MM.1S (cell line): ENCODE measurements around the gene PRPH2.

ENCODE experiments used
- DNase-seq: peaks from one replicate; pipeline ENCODE4 v3.0.0-alpha.2; 2015
- H2AFZ ChIP-seq: fragments of 300-600 bp; sonication (generic); 2 replicates; pipeline ENCODE4 v1.6.0; 2016; ENCODE audit warnings: antibody characterized with exemption, low read length
- H3F3A ChIP-seq: fragments of 300-600 bp; sonication (generic); 2 replicates; pipeline ENCODE4 v1.6.1; 2016; ENCODE audit warnings: mild to moderate bottlenecking, antibody characterized with exemption, low read length, moderate library complexity, mixed read lengths; ENCODE audit not compliant: insufficient read depth
- H3K27ac ChIP-seq: fragments of 300-600 bp; sonication (generic); 2 replicates; pipeline ENCODE4 v1.5.1; 2016; ENCODE audit warnings: mild to moderate bottlenecking, low read length
- H3K27me3 ChIP-seq: fragments of 300-600 bp; sonication (generic); replicated peaks from 2 replicates; pipeline ENCODE4 v1.6.0; 2016; ENCODE audit warnings: low read length; ENCODE audit not compliant: insufficient read depth
- H3K36me3 ChIP-seq: fragments of 300-600 bp; sonication (generic); replicated peaks from 2 replicates; pipeline ENCODE4 v1.6.1; 2016; ENCODE audit warnings: mild to moderate bottlenecking, low read length, mixed read lengths; ENCODE audit not compliant: insufficient read depth
- H3K4me1 ChIP-seq: fragments of 300-600 bp; sonication (generic); 2 replicates; pipeline ENCODE4 v1.6.1; 2016; ENCODE audit warnings: low read length, mixed read lengths
- H3K4me2 ChIP-seq: fragments of 300-600 bp; sonication (generic); 2 replicates; pipeline ENCODE4 v1.6.0; 2016; ENCODE audit warnings: low read depth, low read length
- H3K4me3 ChIP-seq: fragments of 300-600 bp; sonication (generic); 2 replicates; pipeline ENCODE4 v1.5.1; 2016; ENCODE audit warnings: low read length, mixed read lengths
- H3K79me2 ChIP-seq: fragments of 300-600 bp; sonication (generic); 2 replicates; pipeline ENCODE4 v1.6.1; 2016; ENCODE audit warnings: mixed run types, low read length, mixed read lengths
- H3K9ac ChIP-seq: fragments of 300-600 bp; sonication (generic); 2 replicates; pipeline ENCODE4 v1.6.1; 2016; ENCODE audit warnings: low read length, mixed read lengths
- H3K9me2 ChIP-seq: fragments of 300-600 bp; sonication (generic); replicated peaks from 2 replicates; pipeline ENCODE4 v1.6.1; 2016; ENCODE audit warnings: mild to moderate bottlenecking, low read length, mixed read lengths; ENCODE audit not compliant: insufficient read depth
- H3K9me3 ChIP-seq: fragments of 300-600 bp; sonication (generic); replicated peaks from 2 replicates; pipeline ENCODE4 v1.6.1; 2016; ENCODE audit warnings: mild to moderate bottlenecking, low read length, mixed read lengths; ENCODE audit not compliant: insufficient read depth
- H4K20me1 ChIP-seq: fragments of 300-600 bp; sonication (generic); 2 replicates; pipeline ENCODE4 v1.6.1; 2016; ENCODE audit warnings: mild to moderate bottlenecking, low read length, moderate library complexity, mixed read lengths; ENCODE audit not compliant: insufficient read depth
- EZH2 ChIP-seq: fragments of 300-600 bp; sonication (generic); optimal IDR thresholded peaks from 2 replicates; pipeline ENCODE3; 2017; ENCODE audit warnings: low read depth, mild to moderate bottlenecking, antibody characterized with exemption, low read length, mixed read lengths
- EZH2phosphoT487 ChIP-seq: fragments of 300-600 bp; sonication (generic); IDR thresholded peaks from 2 replicates; pipeline ENCODE4 v1.6.1; 2018; ENCODE audit warnings: antibody characterized with exemption, low read length
- TF ChIP-seq, protein P1 (sequence below): fragments of 300-600 bp; sonication (generic); IDR thresholded peaks from 2 replicates; pipeline ENCODE4 v1.5.1; 2016; ENCODE audit warnings: antibody characterized with exemption, low read length, mixed read lengths

Gene PRPH2

DNA sequence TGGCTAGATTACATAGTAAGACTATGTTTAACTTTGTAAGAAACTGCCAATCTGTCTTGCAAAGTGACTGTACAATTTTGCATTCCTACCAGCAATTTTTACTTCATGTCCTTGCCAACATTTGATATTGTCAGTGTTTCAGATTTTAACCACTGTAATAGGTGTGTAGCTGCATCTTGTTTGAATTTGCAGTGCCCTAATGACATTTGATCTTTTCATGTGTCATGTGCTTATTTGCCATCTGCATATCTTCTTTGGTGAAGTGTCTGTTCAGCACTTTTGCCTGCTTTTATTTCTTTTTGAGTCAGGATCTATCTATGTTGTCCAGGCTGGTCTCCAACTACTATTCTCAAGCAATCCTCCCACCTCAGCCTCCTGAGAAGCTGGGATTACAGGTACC lies 2.4 kb upstream of the PRPH2 start:
- H3K9ac ChIP-seq = no peak overlapping the region
- TF ChIP-seq EZH2phosphoT487 = no peak
- TF ChIP-seq, protein P1, sequence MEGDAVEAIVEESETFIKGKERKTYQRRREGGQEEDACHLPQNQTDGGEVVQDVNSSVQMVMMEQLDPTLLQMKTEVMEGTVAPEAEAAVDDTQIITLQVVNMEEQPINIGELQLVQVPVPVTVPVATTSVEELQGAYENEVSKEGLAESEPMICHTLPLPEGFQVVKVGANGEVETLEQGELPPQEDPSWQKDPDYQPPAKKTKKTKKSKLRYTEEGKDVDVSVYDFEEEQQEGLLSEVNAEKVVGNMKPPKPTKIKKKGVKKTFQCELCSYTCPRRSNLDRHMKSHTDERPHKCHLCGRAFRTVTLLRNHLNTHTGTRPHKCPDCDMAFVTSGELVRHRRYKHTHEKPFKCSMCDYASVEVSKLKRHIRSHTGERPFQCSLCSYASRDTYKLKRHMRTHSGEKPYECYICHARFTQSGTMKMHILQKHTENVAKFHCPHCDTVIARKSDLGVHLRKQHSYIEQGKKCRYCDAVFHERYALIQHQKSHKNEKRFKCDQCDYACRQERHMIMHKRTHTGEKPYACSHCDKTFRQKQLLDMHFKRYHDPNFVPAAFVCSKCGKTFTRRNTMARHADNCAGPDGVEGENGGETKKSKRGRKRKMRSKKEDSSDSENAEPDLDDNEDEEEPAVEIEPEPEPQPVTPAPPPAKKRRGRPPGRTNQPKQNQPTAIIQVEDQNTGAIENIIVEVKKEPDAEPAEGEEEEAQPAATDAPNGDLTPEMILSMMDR = no peak
- no peak for TF ChIP-seq EZH2
- H3K9me2 ChIP-seq = no peaks in the 10 kb centered on the region
- no peaks in the 10 kb centered on the region for H4K20me1 ChIP-seq
- H3K27me3 ChIP-seq = no peaks in the 10 kb centered on the region
- peaks cover 10% of the 10 kb centered on the region for H3K4me1 ChIP-seq
- H3K9me3 ChIP-seq = no peaks in the 10 kb centered on the region
- H3K79me2 ChIP-seq = no peaks in the 10 kb centered on the region
- no peak overlapping the region for H3K27ac ChIP-seq
- no peak overlapping the region for H3K4me3 ChIP-seq
- no peak overlapping the region for H2AFZ ChIP-seq
- no peak for DNase-seq
- H3F3A ChIP-seq = 0 out of 2 replicates have a peak, but pooled peaks cover 3% of the 10 kb centered on the region
- H3K36me3 ChIP-seq = no peaks in the 10 kb centered on the region
- H3K4me2 ChIP-seq = no peak overlapping the region

DNA sequence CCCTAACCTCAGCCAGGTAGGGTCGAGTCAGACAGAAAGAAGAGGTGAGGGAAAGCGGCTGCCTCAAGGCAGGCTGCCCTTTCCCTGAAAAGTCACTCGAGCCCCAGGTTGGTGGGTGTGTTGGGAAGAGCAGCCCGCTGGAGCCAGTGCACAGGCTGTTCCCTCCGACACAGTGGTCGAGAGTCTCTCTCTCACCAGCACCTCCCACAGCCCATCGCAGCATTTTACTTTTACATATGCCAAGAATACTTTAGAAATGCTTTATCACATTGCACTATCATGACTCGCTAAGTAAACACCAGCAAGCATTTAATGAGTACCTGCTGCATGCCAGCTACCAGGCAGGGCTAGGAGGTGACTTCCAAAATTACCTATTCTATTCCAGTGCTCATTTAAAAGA lies 1.7 kb downstream of the PRPH2 start:
- no peak overlapping the region for H3K27ac ChIP-seq
- no peak for DNase-seq

DNA sequence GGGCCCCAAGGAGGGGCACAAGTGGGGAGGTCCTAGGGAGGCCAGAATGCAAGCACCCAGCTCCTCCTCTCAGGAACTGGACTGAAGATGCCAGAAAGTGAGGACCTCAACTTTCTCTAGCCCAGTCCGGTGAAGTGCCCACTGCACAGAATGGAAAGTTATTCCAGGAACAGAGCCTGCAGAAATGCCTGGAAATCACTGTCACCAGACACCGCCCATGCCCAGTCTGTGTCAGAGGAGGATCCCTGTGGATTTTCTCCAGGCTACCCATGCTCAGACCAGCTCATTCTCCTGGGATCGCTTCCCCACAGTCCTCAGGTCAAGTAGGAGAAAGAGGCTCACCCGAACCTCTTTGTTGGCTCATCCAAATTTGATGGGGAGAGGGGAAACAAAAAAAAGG lies 6.5 kb downstream of the PRPH2 start:
- H2AFZ ChIP-seq = no peak overlapping the region

More for the DNA sequence above, 1.7 kb downstream of the PRPH2 start:
- Histone ChIP-seq H3K9me2 (no peaks in the 10 kb centered on the region), H3K9me3 (no peaks in the 10 kb centered on the region), H3K27me3 (no peaks in the 10 kb centered on the region), H3K79me2 (no peaks in the 10 kb centered on the region), H2AFZ (no peak overlapping the region), H4K20me1 (no peaks in the 10 kb centered on the region), H3K9ac (no peak overlapping the region), H3K4me3 (no peak overlapping the region), H3K4me1 (0 out of 2 replicates have a peak, but pooled peaks cover under 1% of the 10 kb centered on the region), H3K4me2 (no peak overlapping the region), H3K36me3 (no peaks in the 10 kb centered on the region), H3F3A (no peaks in the 10 kb centered on the region)
- no peak for TF ChIP-seq EZH2phosphoT487
- TF ChIP-seq, protein P1 = no peak
- TF ChIP-seq EZH2 = no peak

DNA sequence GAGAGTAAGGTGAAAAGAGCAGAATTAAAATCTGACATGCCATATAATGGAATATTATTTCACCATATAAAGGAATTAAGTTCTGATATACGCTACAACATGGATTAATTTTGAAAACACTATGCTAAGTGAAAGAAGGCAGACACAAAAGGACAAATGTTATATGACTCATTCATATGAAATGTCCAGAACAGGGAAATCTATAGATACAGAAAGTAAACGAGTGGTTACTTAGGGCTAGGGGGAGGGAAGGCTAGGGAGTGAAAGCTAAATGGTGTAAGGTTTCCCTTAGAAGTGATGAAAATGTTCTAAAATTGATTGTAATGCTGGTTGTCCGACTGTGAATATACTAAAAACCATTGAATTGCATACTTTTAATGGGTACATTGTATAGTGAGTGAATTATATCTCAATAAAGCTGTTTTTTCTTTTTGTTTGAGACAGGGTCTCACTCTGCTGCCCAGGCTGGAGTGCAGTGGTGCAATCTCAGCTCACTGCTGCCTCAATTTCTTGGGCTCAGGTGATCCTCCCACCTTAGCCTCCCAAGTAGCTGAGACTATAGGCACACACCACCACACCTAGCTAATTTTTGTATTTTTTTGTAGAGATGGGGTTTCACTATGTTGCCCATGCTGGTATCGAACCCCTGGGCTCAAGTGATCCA lies 8.2 kb downstream of the PRPH2 start:
- Histone ChIP-seq H3K4me3 (no peak overlapping the region), H3K27me3 (no peaks in the 10 kb centered on the region), H4K20me1 (no peaks in the 10 kb centered on the region), H3F3A (no peaks in the 10 kb centered on the region), H3K4me2 (no peak overlapping the region), H3K9me2 (no peaks in the 10 kb centered on the region), H3K9me3 (no peaks in the 10 kb centered on the region), H3K27ac (no peak overlapping the region), H2AFZ (no peak overlapping the region), H3K36me3 (no peaks in the 10 kb centered on the region), H3K4me1 (no peaks in the 10 kb centered on the region), H3K79me2 (no peaks in the 10 kb centered on the region), H3K9ac (no peak overlapping the region)
- no peak for DNase-seq
- TF ChIP-seq, protein P1 = no peak
- TF ChIP-seq EZH2 = no peak
- no peak for TF ChIP-seq EZH2phosphoT487

More for the DNA sequence above, 6.5 kb downstream of the PRPH2 start:
- no peaks in the 10 kb centered on the region for H3F3A ChIP-seq
- no peak for DNase-seq
- H3K4me3 ChIP-seq = no peak overlapping the region
- H3K4me2 ChIP-seq = no peak overlapping the region
- H3K4me1 ChIP-seq = no peaks in the 10 kb centered on the region
- no peaks in the 10 kb centered on the region for H3K27me3 ChIP-seq
- no peak overlapping the region for H3K27ac ChIP-seq
- H4K20me1 ChIP-seq = no peaks in the 10 kb centered on the region
- H3K9ac ChIP-seq = no peak overlapping the region
- TF ChIP-seq EZH2 (no peak), EZH2phosphoT487 (no peak)
- no peaks in the 10 kb centered on the region for H3K79me2 ChIP-seq
- no peaks in the 10 kb centered on the region for H3K36me3 ChIP-seq
- no peaks in the 10 kb centered on the region for H3K9me3 ChIP-seq
- H3K9me2 ChIP-seq = no peaks in the 10 kb centered on the region
